HG02870 (cell line): ENCODE results near the gene RPL13.
"Not testable (repeated sequence)": the region's sequence is repeated elsewhere in the genome, so short reads cannot be mapped to it uniquely, and the experiment has no call there.

Experiments
- ATAC-seq: cut with Tn5 transposase; IDR thresholded peaks from one replicate; pipeline ENCODE4 v1.9.1; 2021; ENCODE audit warnings: mild to moderate bottlenecking, moderate library complexity; ENCODE audit not compliant: unreplicated experiment

RPL13 gene

DNA sequence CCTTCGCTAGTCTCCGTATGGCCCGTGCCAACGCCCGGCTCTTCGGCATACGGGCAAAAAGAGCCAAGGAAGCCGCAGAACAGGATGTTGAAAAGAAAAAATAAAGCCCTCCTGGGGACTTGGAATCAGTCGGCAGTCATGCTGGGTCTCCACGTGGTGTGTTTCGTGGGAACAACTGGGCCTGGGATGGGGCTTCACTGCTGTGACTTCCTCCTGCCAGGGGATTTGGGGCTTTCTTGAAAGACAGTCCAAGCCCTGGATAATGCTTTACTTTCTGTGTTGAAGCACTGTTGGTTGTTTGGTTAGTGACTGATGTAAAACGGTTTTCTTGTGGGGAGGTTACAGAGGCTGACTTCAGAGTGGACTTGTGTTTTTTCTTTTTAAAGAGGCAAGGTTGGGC lies 2.5 kb downstream of the RPL13 start:
- ATAC-seq = no peak

- ATAC-seq = no peak
Observed at GRCh38 chr16:89563639-89564392, 3.3 kb downstream of the RPL13 start.

- ATAC-seq = no peak
Observed at GRCh38 chr16:89564476-89565255, 4.2 kb downstream of the RPL13 start.

- no peak for ATAC-seq
Observed at GRCh38 chr16:89565256-89565505, 4.7 kb downstream of the RPL13 start.

DNA sequence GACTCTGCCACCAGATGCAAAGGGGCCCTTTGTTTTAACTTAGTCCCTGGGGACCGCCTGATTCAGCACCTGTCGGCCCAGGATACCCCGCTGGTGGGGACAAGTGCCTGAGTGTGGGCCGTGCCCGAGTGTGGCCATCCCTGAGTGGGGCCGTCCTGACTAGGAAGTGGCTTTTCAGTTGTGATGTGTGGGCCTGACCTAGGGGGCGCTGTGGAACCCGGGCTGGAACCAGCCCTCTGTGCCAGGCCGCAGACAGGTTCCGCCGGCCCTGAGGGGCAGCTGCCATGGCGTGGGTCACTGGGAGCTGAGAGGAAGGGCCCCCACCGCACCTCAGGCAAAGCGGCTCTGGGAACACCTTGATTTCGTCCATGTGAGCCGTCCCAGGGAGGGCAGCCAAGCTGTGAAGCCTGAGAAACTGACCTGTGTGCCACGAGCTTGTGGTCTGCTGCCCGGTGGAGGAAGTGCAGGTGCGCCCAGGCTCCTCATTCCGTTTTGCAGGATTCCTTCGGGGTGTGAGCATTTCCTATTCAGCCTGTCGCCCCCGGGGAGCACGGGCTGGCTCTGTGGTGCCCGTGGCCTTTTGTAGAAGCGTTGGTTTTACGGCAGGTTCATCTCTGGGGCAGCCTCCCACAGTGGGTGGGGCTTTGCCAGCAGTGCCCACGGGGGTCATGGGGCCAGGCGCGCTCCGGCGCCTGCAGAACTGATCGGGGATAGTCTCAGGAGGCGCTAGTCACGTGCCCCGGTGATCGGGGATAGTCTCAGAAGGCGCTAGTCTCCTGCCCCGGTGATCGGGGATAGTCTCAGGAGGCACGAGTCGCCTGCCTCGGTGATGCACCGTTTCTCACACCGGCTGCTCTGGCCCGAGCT lies 5.3 kb downstream of the RPL13 start:
- ATAC-seq = no peak

GRCh38 chr16:89567656-89568594 lies 7.4 kb downstream of the RPL13 start:
- no peak for ATAC-seq

DNA sequence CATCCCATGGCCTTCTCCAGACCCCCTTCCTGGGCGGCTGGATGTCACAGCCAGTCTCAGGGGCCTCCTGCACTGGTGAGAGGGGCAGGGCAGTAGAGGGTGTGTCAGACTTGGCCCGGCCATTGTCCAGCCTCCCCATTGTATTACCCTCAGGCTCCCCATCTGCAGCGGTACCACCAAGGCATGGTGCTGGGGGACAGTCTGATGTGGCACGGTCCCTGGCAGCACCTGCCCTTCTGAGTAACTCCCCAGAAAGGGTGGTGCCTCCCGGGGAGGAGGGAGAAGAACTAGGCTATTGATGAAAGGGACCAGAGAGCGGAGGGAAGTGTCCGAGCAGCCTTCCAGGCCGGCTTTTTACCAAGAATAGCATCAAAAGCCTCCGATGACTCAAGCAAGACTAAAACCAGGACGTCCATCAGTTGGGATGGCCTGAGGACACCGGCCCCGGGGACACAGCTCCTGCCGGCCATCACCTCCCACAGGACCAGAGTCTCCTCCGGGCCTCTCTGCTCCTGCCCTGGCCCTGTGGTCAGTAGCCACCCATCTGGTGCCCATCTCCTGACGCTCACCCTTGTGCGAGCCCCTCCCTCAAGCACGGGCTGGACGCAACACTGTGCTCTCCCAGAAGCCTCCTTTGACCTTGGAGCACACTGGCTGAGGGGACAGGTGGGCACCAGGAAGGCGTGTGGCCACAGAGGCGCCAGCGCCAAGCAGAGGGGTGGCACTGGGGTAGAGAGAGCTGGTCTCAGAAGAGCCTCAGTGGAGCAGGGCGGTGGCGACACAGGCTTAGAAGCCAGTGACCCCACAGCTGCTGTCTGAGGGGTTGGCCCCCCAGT lies 9.2 kb downstream of the RPL13 start:
- ATAC-seq = no peak

DNA sequence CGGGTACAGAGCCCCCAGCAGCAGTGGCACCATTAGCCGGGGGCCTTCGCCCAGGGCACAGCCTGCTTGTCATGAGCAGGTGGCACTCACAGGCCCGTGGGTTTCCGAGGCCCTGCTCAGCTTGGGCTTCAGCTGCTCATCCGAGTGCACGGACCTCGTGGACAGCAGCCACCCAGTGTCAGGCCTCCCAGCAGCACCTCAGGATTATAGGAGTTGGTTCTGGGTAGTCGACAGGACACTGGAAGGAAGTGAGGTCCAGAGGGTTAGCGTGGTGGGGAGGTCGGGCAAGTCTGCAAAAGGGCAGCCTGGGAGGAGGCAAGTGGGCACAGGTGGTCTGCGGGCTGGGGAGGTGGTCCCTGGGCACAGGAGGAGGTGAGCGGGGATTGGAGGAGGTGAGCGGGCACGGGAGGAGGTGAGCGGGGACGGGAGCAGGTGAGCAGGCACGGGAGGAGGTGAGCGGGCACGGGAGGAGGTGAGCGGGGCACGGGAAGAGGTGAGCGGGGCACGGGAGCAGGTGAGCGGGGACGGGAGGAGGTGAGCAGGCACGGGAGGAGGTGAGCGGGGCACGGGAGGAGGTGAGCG lies 10.0 kb downstream of the RPL13 start:
- no peak for ATAC-seq

DNA sequence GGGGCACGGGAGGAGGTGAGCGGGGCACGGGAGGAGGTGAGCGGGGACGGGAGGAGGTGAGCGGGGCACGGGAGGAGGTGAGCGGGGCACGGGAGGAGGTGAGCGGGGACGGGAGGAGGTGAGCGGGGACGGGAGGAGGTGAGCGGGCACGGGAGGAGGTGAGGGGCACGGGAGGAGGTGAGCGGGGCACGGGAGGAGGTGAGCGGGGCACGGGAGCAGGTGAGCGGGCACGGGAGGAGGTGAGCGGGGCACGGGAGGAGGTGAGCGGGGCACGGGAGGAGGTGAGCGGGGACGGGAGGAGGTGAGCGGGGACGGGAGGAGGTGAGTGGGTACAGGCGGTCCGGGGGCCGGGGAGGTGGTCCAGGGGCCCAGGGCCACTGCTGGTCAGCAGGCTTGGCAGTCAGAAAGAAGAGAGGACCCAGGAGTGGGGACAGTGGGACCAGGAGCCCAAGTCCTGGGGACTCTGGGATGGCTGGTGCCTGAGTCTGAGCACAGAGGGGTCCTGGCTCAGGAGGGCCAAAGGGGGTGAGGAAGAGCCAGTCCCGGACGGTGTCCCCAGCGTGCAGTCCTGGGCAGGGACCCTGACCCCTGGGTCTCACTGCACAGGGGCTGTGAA lies 10.6 kb downstream of the RPL13 start:
- ATAC-seq = not testable (repeated sequence)

DNA sequence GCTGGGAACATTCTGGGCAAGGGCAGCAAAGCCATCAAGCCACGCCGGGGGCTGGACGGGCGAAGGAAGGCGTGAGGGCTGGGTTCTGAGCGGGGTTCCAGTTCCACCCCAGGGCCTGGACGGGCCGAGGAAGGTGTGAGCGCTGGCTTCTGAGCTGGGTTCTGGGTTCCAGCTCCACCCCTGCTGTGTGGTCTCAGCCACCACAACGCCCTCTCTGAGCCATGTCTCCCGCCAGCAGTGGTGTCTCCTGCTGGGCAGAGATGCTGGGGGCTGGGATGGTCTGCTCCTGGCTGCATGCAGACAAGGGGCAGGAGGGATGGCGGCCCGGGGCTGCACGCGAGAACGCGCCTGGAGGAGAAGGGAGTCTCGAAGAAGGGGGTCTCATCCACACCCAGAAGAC lies 11.2 kb downstream of the RPL13 start:
- no peak for ATAC-seq

DNA sequence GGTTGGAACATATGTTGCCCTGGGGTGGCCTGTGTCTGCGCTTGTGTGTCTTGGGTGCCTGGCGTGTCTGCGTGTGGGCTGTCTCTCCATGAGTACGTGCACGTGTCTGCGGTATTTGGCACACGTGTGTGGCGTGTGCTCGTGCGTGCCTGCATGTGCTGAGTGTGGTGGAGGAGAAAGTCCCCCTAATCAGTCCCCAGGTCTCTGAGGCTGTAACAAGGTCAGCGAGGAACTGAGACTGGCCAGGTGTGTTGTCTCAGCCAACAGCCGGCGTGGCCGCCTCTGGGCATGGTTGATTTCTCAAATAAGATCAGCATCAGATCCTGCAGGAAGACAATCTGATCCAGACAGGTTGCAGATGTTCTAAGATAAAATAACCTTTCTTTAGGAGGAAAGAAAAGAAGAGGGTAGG lies 11.6 kb downstream of the RPL13 start:
- no peak for ATAC-seq

GRCh38 chr16:89572485-89573205 lies 12.2 kb downstream of the RPL13 start:
- ATAC-seq = no peak

DNA sequence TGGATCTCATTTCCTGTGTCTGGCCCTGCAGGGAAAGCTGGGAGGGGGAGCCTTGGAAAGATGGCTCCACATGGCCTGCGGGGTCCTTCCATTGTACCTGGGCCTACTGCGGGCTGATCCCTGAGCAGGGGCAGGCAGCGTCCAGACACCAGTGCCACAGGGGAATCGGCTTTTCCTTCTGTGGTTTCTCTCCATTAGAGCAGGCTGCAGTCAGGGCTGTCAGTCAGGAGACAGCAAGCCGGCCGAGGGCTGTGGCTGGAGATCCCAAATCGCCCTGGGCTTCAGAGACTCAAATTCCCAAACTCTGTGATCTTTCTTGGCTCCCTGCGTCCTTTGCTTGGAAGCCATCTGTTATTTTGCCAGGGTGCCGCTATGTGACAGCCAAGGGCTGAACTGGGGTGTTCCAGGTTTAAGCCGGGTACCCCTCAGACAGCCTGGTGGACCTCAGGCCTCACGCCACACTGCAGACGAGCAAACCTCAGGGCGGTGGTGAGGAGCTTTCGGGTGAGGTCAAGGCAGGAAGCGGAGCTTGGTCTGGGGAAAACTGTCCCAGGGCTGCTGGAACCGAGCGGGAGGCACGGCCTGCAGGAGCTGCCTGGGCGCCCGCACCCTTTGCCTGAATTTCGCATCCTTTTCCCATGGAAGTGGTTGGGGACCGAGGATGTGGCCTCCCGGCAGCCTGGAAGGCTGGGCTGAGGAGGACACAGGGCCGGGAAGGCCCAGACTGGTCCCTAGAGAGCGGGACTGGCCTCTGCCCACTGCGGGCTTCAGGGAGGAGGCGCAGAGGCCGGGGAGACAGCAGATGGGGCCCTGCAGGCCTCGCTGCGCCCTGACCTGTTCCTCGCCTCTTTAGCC lies 13.6 kb downstream of the RPL13 start:
- no peak for ATAC-seq

GRCh38 chr16:89574681-89575246 lies 14.3 kb downstream of the RPL13 start:
- ATAC-seq = no peak

DNA sequence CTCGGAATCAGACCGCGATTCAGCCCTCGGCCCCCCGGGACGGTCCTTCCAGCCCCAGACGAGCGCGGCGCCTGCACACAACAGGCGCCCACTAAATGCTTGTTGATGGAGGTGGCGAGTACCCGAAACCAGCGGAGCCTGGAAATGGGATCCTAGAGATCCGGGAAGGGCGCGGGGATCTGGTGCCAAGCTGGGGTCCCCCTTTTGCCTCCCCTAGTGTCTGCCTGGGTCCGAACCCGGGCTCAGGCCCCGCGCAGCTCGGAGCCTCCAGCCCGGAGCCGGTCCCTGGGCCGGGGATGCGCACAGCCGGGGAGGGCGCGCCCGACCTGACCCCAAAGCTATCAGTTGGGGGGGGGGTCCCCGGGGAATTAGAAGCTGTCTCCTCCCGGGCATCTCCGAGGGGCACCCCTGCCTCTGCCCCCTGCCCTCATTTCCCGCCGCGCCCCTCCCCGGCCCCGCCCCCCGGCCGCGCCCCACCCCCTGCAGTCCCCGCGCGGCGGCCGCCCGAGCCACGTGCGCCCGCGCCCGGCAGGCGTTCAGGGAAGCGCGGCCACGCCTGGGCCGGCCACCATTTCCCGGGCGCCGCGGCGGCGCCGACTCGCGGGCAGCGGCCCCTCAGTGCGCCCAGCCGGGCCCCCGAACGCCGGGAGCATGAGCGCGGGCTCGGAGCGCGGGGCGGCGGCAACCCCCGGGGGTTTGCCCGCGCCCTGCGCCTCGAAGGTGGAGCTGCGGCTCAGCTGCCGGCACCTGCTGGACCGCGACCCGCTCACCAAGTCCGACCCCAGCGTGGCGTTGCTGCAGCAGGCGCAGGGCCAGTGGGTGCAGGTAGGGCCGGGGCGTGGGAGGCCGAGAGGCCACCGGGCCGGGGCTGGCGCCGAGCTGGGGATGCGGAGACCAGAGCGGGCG lies 15.0 kb downstream of the RPL13 start, which contains the start of gene CPNE7:
Gene CPNE7, plus strand, starts transcription at position 512 of the 906 bp plus-strand sequence. Its CDS starts 140 bp downstream, at position 652.
- ATAC-seq = no peak
